Trophoblast cell (in vitro differentiated cells and primary cell): Measurements from ENCODE around the gene PCNT. TPM values are rescaled to one million over a fixed set of nuclear protein-coding genes. Genes with fewer than 3 reads are reported as not detected.
A peak's percentile ranks its signal among the peaks of the same experiment; 100 is the strongest.

Experiments
- DNase-seq, 2 donors: peaks; one replicate each; pipeline ENCODE4 v3.0.0-alpha.2; 2016
- H2AFZ ChIP-seq: 2 replicates; pipeline ENCODE4 v1.6.1; 2013; ENCODE audit warnings: low read length, moderate library complexity, mild to moderate bottlenecking; ENCODE audit not compliant: insufficient read depth, poor library complexity
- H2AK5ac ChIP-seq: 2 replicates; pipeline ENCODE4 v1.6.1; 2013; ENCODE audit warnings: mild to moderate bottlenecking, low read length
- H2BK120ac ChIP-seq: 2 replicates; pipeline ENCODE4 v1.6.1; 2013; ENCODE audit warnings: low read length, mild to moderate bottlenecking, moderate library complexity; ENCODE audit not compliant: insufficient read depth, poor library complexity
- H2BK12ac ChIP-seq: 2 replicates; pipeline ENCODE4 v1.6.1; 2013; ENCODE audit warnings: mild to moderate bottlenecking, low read length, moderate library complexity
- H2BK5ac ChIP-seq: 2 replicates; pipeline ENCODE4 v1.6.1; 2013; ENCODE audit warnings: low read length, low read depth, moderate library complexity, mild to moderate bottlenecking; ENCODE audit not compliant: poor library complexity
- H3K14ac ChIP-seq: 2 replicates; pipeline ENCODE4 v1.6.1; 2013; ENCODE audit warnings: mild to moderate bottlenecking, low read length
- H3K18ac ChIP-seq: 2 replicates; pipeline ENCODE4 v1.6.1; 2013; ENCODE audit warnings: mild to moderate bottlenecking, low read length
- H3K23ac ChIP-seq: 2 replicates; pipeline ENCODE4 v1.6.1; 2013; ENCODE audit warnings: low read length
- H3K27ac ChIP-seq: 2 replicates; pipeline ENCODE4 v1.5.1; 2013; ENCODE audit warnings: low read depth, mild to moderate bottlenecking, inconsistent platforms, low read length, moderate library complexity
- H3K27me3 ChIP-seq: 2 replicates; pipeline ENCODE4 v1.6.1; 2013; ENCODE audit warnings: inconsistent platforms, mild to moderate bottlenecking, low read length, moderate library complexity; ENCODE audit not compliant: insufficient read depth
- H3K36me3 ChIP-seq, 2 experiments: 1 replicate in 1 of 2; 2 replicates in 1 of 2; pipeline ENCODE4 v1.6.1; 2013; ENCODE audit warnings: low read length in 2 of 2, mild to moderate bottlenecking in 2 of 2, moderate library complexity in 1 of 2; ENCODE audit not compliant: insufficient read depth in 2 of 2, control insufficient read depth in 1 of 2
- H3K4ac ChIP-seq: 2 replicates; pipeline ENCODE4 v1.6.1; 2013; ENCODE audit warnings: low read depth, mild to moderate bottlenecking, low read length, moderate library complexity
- H3K4me1 ChIP-seq, 2 experiments: 1 replicate in 1 of 2; 2 replicates in 1 of 2; pipeline ENCODE4 v1.6.1; 2013; ENCODE audit warnings: low read length in 2 of 2, mild to moderate bottlenecking in 2 of 2, moderate library complexity in 1 of 2; ENCODE audit not compliant: insufficient read depth in 2 of 2, control insufficient read depth in 1 of 2
- H3K4me2 ChIP-seq: 2 replicates; pipeline ENCODE4 v1.6.1; 2013; ENCODE audit warnings: inconsistent platforms, mild to moderate bottlenecking, low read length, moderate library complexity
- H3K4me3 ChIP-seq: 2 replicates; pipeline ENCODE4 v1.5.1; 2013; ENCODE audit warnings: mild to moderate bottlenecking, low read depth, low read length, inconsistent platforms
- H3K79me1 ChIP-seq: one replicate; pipeline ENCODE4 v1.6.1; 2013; ENCODE audit warnings: low read length
- H3K79me2 ChIP-seq: 2 replicates; pipeline ENCODE4 v1.6.1; 2013; ENCODE audit warnings: low read length, mild to moderate bottlenecking; ENCODE audit not compliant: control insufficient read depth, insufficient read depth, poor library complexity
- H3K9ac ChIP-seq: 2 replicates; pipeline ENCODE4 v1.6.1; 2013; ENCODE audit warnings: mild to moderate bottlenecking, low read length
- H3K9me3 ChIP-seq: 2 replicates; pipeline ENCODE4 v1.6.1; 2013; ENCODE audit warnings: low read depth, mild to moderate bottlenecking, control low read depth, inconsistent platforms, low read length; ENCODE audit not compliant: insufficient read depth
- H4K12ac ChIP-seq: 2 replicates; pipeline ENCODE4 v1.6.1; 2013; ENCODE audit warnings: low read depth, mild to moderate bottlenecking, low read length, moderate library complexity
- H4K8ac ChIP-seq: 2 replicates; pipeline ENCODE4 v1.6.1; 2013; ENCODE audit warnings: low read depth, mild to moderate bottlenecking, low read length, moderate library complexity
- H4K91ac ChIP-seq: one replicate; pipeline ENCODE4 v1.6.1; 2013; ENCODE audit warnings: low read depth, mild to moderate bottlenecking, low read length, moderate library complexity
- WGBS: extraction: QIAGEN DNeasy Blood & Tissue Kit; methylation state at CpG from one replicate; pipeline ENCODE4 v1.1.7; 2013; ENCODE audit warnings: missing lambda C conversion rate; ENCODE audit not compliant: insufficient read length, insufficient coverage; ENCODE audit errors: extremely low coverage; 5-methylcytosine and 5-hydroxymethylcytosine counted together
- polyA plus RNA-seq: library from polyadenylated mRNA; stranded (reverse); fragments of 200-250 nt; gene quantifications from 2 replicates; pipeline ENCODE4 v1.2.3, GENCODE V29; 2013

The PCNT gene, protein sequence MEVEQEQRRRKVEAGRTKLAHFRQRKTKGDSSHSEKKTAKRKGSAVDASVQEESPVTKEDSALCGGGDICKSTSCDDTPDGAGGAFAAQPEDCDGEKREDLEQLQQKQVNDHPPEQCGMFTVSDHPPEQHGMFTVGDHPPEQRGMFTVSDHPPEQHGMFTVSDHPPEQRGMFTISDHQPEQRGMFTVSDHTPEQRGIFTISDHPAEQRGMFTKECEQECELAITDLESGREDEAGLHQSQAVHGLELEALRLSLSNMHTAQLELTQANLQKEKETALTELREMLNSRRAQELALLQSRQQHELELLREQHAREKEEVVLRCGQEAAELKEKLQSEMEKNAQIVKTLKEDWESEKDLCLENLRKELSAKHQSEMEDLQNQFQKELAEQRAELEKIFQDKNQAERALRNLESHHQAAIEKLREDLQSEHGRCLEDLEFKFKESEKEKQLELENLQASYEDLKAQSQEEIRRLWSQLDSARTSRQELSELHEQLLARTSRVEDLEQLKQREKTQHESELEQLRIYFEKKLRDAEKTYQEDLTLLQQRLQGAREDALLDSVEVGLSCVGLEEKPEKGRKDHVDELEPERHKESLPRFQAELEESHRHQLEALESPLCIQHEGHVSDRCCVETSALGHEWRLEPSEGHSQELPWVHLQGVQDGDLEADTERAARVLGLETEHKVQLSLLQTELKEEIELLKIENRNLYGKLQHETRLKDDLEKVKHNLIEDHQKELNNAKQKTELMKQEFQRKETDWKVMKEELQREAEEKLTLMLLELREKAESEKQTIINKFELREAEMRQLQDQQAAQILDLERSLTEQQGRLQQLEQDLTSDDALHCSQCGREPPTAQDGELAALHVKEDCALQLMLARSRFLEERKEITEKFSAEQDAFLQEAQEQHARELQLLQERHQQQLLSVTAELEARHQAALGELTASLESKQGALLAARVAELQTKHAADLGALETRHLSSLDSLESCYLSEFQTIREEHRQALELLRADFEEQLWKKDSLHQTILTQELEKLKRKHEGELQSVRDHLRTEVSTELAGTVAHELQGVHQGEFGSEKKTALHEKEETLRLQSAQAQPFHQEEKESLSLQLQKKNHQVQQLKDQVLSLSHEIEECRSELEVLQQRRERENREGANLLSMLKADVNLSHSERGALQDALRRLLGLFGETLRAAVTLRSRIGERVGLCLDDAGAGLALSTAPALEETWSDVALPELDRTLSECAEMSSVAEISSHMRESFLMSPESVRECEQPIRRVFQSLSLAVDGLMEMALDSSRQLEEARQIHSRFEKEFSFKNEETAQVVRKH (N-terminal part only)
- 17.0 and 19.0 TPM in 2 replicates for polyA plus RNA-seq

- WGBS: no CpG with 5 or more reads among the region's 76 CpGs
- H3K79me1 ChIP-seq: peaks cover 21% of the 10 kb centered on the region
- peak within 1 kb of the TSS; percentile 94 for H2BK5ac ChIP-seq
- no peaks in the 10 kb centered on the region for H3K9me3 ChIP-seq
- H3K4me2 ChIP-seq: peak within 1 kb of the TSS; percentile 95
- peak within 1 kb of the TSS; percentile 90 for H4K12ac ChIP-seq
- peak within 1 kb of the TSS; percentile 99 for H3K18ac ChIP-seq
- no peaks in the 10 kb centered on the region for H3K27me3 ChIP-seq
- H3K79me2 ChIP-seq: peaks cover 24% of the 10 kb centered on the region
- H3K27ac ChIP-seq: peak within 1 kb of the TSS; percentile 98
- H4K8ac ChIP-seq: peak within 1 kb of the TSS; percentile 100
- peaks cover 6 to 16% of the 10 kb centered on the region in 2 experiments for H3K4me1 ChIP-seq
- peak within 1 kb of the TSS; percentile 93 for H2BK120ac ChIP-seq
- peak within 1 kb of the TSS; percentile 6 for H2BK12ac ChIP-seq
- H3K4me3 ChIP-seq: peak within 1 kb of the TSS; percentile 86
- peak within 1 kb of the TSS; percentile 95 for H3K9ac ChIP-seq
- H3K23ac ChIP-seq: no peak within 1 kb of the TSS
- H3K36me3 ChIP-seq: peaks cover 4 to 13% of the 10 kb centered on the region in 2 experiments
- H4K91ac ChIP-seq: peak within 1 kb of the TSS; percentile 98
- peak within 1 kb of the TSS; percentile 77 for H2AFZ ChIP-seq
- H2AK5ac ChIP-seq: peak within 1 kb of the TSS; percentile 95
- peak within 1 kb of the TSS; percentile 94 for H3K4ac ChIP-seq
- peak within 1 kb of the TSS; percentile 92 for H3K14ac ChIP-seq
- peak; percentile 99 for DNase-seq
Measured at GRCh38 chr21:46323710-46324389, at the start of gene PCNT, which contains the start of gene C21orf58. Gene PCNT, plus strand, starts transcription at chr21:46324156. Its CDS starts 73 bp downstream, at chr21:46324229. Gene C21orf58, minus strand, starts transcription at chr21:46323870. Its CDS starts 1,132 bp downstream, at chr21:46322738.

- H3K9me3 ChIP-seq: no peaks in the 10 kb centered on the region
- H2BK12ac ChIP-seq: no peak overlapping the region
- no peaks in the 10 kb centered on the region for H3K27me3 ChIP-seq
- H3K9ac ChIP-seq: no peak overlapping the region
- H2AFZ ChIP-seq: no peak overlapping the region
- DNase-seq: no peak
- H2BK5ac ChIP-seq: no peak overlapping the region
- H3K4me1 ChIP-seq: no peaks in the 10 kb centered on the region
- no peak overlapping the region for H3K23ac ChIP-seq
- H3K4ac ChIP-seq: no peak overlapping the region
- no peaks in the 10 kb centered on the region for H3K79me1 ChIP-seq
- no peak overlapping the region for H3K4me3 ChIP-seq
- no peak overlapping the region for H3K27ac ChIP-seq
- WGBS: no CpG with 5 or more reads among the region's 11 CpGs
- no peak overlapping the region for H4K91ac ChIP-seq
- no peak overlapping the region for H4K8ac ChIP-seq
- no peak overlapping the region for H2BK120ac ChIP-seq
- no peaks in the 10 kb centered on the region for H3K79me2 ChIP-seq
- no peak overlapping the region for H2AK5ac ChIP-seq
- no peak overlapping the region for H3K18ac ChIP-seq
- H3K14ac ChIP-seq: no peak overlapping the region
- no peak overlapping the region for H4K12ac ChIP-seq
- peaks cover 61 to 71% of the 10 kb centered on the region in 2 experiments for H3K36me3 ChIP-seq
- H3K4me2 ChIP-seq: no peak overlapping the region
Measured at GRCh38 chr21:46274797-46275390, 49.1 kb upstream of the PCNT start.

GRCh38 chr21:46284077-46284644, 39.8 kb upstream of the PCNT start:
- Histone ChIP-seq H2AFZ (no peak overlapping the region), H4K8ac (no peak overlapping the region), H3K79me2 (peaks cover 7% of the 10 kb centered on the region), H3K4me3 (no peak overlapping the region), H4K12ac (no peak overlapping the region), H4K91ac (no peak overlapping the region), H3K4me1 (peaks cover 5 to 10% of the 10 kb centered on the region in 2 experiments), H2BK12ac (no peak overlapping the region), H2BK120ac (no peak overlapping the region), H3K27me3 (no peaks in the 10 kb centered on the region), H3K9ac (no peak overlapping the region), H3K36me3 (peaks cover 22 to 23% of the 10 kb centered on the region in 2 experiments), H3K4me2 (peak overlapping the region; percentile 17), H3K14ac (no peak overlapping the region), H3K79me1 (peaks cover 8% of the 10 kb centered on the region), H3K23ac (no peak overlapping the region), H2AK5ac (no peak overlapping the region), H3K4ac (peak overlapping the region; percentile 60), H3K9me3 (no peaks in the 10 kb centered on the region), H2BK5ac (no peak overlapping the region), H3K18ac (no peak overlapping the region), H3K27ac (no peak overlapping the region)
- DNase-seq: no peak
- WGBS: no CpG with 5 or more reads among the region's 15 CpGs
